GM13977 (cell line): ENCODE results near the gene CD38.

Experiments
- DNase-seq: peaks from one replicate; pipeline ENCODE4 v3.0.0; 2012; ENCODE audit warnings: low spot score
- CTCF ChIP-seq: IDR thresholded peaks from 2 replicates; pipeline ENCODE4 v1.5.1; 2012; ENCODE audit warnings: mild to moderate bottlenecking, control low read depth; ENCODE audit not compliant: insufficient read depth; ENCODE audit errors: extremely low read depth, missing control alignments
- in situ Hi-C: fragments of 300-500 bp; cut with MboI; formaldehyde crosslinking; loops from one replicate; pipeline ENCODE4 v1.12.0; 2022; ENCODE audit warnings: low sequenced_read_pairs, low pct_unique_long_range_greater_than_20kb, mixed read lengths, inconsistent platforms; ENCODE audit not compliant: unreplicated experiment

The CD38 gene

GRCh38 chr4:15740764-15741404, 37.2 kb upstream of the CD38 start:
- no peak for DNase-seq
- TF ChIP-seq CTCF, result no peak
- in situ Hi-C loops, result loop anchor here (25.0 kb wide), 1 partner anchor 221 kb away; the partner anchor contains the start of gene FGFBP2

- TF ChIP-seq CTCF, result no peak
- in situ Hi-C loops, result loop anchor here (25.0 kb wide), 1 partner anchor 220 kb away; the partner anchor contains the start of gene FGFBP2
- DNase-seq, result no peak
Measured at GRCh38 chr4:15742083-15742582, 36.0 kb upstream of the CD38 start.

GRCh38 chr4:15742637-15743036, 35.5 kb upstream of the CD38 start:
- in situ Hi-C loops, result loop anchor here (25.0 kb wide), 1 partner anchor 220 kb away; the partner anchor contains the start of gene FGFBP2
- DNase-seq, result no peak
- no peak for TF ChIP-seq CTCF

- DNase-seq, result no peak
- in situ Hi-C loops, result loop anchor here (25.0 kb wide), 1 partner anchor 218 kb away; the partner anchor contains the start of gene FGFBP2
- no peak for TF ChIP-seq CTCF
Measured at GRCh38 chr4:15744016-15744545, 34.0 kb upstream of the CD38 start.

GRCh38 chr4:15746110-15746509, 32.0 kb upstream of the CD38 start:
- in situ Hi-C loops, result loop anchor here (25.0 kb wide), 1 partner anchor 216 kb away; the partner anchor contains the start of gene FGFBP2
- no peak for DNase-seq
- no peak for TF ChIP-seq CTCF

- no peak for DNase-seq
- in situ Hi-C loops, result loop anchor here (25.0 kb wide), 1 partner anchor 213 kb away; the partner anchor contains the start of gene FGFBP2
- no peak for TF ChIP-seq CTCF
Measured at GRCh38 chr4:15749001-15749400, 29.1 kb upstream of the CD38 start.
